ENCODE measurements around the gene GALNT2.

The GALNT2 gene

DNA sequence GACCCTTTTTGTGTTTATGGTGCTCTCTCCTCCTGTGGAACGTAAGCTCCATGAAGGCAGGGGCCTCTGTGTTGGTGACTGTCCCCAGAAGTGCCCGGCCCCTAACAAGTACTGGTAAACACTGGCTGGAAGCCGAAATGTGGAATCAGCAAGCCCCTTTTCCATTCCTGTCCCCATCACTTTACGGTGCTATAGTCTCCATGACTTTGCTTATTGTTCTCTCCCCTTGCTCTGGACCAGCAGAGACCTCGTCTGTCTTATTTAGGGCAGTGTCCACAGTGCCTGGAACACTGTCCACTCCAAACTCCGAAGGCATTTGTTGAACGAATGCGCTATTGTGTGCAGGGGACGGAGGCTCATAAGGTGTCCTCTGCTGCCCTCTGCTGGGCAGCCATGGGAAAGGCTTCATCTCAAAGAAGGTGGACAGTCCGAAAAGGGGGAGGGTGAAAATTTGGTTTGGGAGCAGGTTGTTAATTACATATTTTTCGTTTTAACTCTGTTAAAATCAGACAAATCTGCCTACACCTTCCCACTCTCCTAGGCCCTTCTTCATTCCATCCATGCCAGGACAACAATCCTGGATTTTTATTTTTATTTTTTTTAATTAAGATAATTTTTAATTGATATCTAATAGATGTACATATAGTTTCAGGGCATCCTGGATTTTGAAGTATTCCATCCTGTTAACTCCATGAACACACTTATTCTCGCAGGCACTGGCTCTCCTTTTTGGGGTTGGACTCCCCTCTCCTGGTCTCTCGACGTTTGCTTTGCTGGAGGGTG lies 243.5 kb downstream of the GALNT2 start:
- H3K36me3 ChIP-seq (ENCODE audit: control insufficient read depth, insufficient read depth, low read length): no peaks in the 10 kb centered on the region
- DNase-seq (ENCODE audit: extremely low read depth, insufficient read length): no peak
- peak; percentile 86 for TF ChIP-seq CTCF (IDR thresholded peaks at IDR 0.05; ENCODE audit: insufficient read depth, low read length, poor library complexity, severe bottlenecking)
- H3K27me3 ChIP-seq (replicated peaks; ENCODE audit: control insufficient read depth, insufficient read depth, low read length): no peaks in the 10 kb centered on the region; the same call in 1 of the 2 replicates
- no peak overlapping the region for H3K4me3 ChIP-seq (replicated peaks; ENCODE audit: low read depth, low read length)

GRCh38 chr1:230312676-230313075 lies 245.6 kb downstream of the GALNT2 start:
- Histone ChIP-seq H3K4me3 (replicated peaks; ENCODE audit: low read depth, low read length) (no peak overlapping the region), H3K36me3 (ENCODE audit: control insufficient read depth, insufficient read depth, low read length) (no peaks in the 10 kb centered on the region), H3K27me3 (replicated peaks; ENCODE audit: control insufficient read depth, insufficient read depth, low read length) (no peaks in the 10 kb centered on the region; the same call in 1 of the 2 replicates)
- no peak for DNase-seq (ENCODE audit: extremely low read depth, insufficient read length)
- TF ChIP-seq CTCF (IDR thresholded peaks at IDR 0.05; ENCODE audit: insufficient read depth, low read length, poor library complexity, severe bottlenecking): no peak

DNA sequence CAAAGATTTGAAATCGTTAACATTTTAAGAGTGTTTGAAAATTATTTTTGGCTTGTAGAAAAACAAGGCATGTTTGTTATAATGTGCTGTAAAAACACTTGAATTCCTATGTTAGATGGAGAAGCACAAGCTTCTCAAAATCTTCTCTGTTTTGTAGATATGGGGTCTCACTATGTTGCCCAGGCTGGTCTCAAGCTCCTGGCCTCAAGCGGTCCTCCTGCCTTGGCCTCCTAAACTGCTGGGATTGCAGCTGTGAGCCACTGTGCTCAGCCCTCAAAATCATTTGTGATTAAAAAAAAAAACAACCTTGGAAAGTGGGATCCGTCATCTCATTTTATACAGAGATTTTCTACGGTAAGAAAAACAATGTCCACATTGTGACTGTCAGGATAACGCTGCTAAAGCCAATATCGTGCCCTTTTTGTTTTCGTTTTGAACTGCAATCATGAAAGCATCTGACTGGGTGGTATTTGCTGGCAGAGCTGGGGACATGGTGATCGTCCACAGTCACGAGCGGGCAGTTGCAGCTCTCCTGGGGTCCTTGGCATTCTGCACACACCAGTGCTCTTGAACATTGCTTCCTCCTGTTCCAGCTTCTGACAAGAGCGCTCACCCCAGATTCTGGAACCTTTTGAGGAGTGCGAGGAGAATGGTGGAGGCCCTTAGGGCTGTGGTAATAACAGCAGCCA lies 246.6 kb downstream of the GALNT2 start:
- H3K4me3 ChIP-seq (replicated peaks; ENCODE audit: low read depth, low read length): no peak overlapping the region
- H3K27me3 ChIP-seq (replicated peaks; ENCODE audit: control insufficient read depth, insufficient read depth, low read length): no peaks in the 10 kb centered on the region; the same call in 1 of the 2 replicates
- DNase-seq (ENCODE audit: extremely low read depth, insufficient read length): no peak
- H3K36me3 ChIP-seq (ENCODE audit: control insufficient read depth, insufficient read depth, low read length): no peaks in the 10 kb centered on the region
- TF ChIP-seq CTCF (IDR thresholded peaks at IDR 0.05; ENCODE audit: insufficient read depth, low read length, poor library complexity, severe bottlenecking): no peak

DNA sequence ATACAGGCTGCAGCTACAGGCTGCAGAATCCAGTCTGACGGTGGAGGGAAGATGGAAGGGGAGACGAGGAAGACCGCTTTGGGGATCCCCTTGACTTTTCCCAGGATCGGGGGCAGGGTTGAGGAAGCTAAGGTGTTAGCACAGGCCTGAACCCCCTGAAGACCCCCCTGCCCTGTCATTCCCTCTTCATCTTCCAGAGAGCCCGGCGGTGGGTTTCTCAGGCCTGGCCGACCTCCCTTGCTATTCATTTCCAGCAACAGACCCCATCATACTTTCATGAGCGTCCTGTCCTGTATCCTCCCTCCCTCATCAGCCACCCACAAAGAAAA lies 247.1 kb downstream of the GALNT2 start:
- Histone ChIP-seq H3K36me3 (ENCODE audit: control insufficient read depth, insufficient read depth, low read length) (no peaks in the 10 kb centered on the region), H3K4me3 (replicated peaks; ENCODE audit: low read depth, low read length) (no peak overlapping the region), H3K27me3 (replicated peaks; ENCODE audit: control insufficient read depth, insufficient read depth, low read length) (no peaks in the 10 kb centered on the region; the same call in 1 of the 2 replicates)
- DNase-seq (ENCODE audit: extremely low read depth, insufficient read length): no peak
- no peak for TF ChIP-seq CTCF (IDR thresholded peaks at IDR 0.05; ENCODE audit: insufficient read depth, low read length, poor library complexity, severe bottlenecking)

GRCh38 chr1:230315099-230315498 lies 248.1 kb downstream of the GALNT2 start:
- peak; percentile 21 for TF ChIP-seq CTCF (IDR thresholded peaks at IDR 0.05; ENCODE audit: insufficient read depth, low read length, poor library complexity, severe bottlenecking)
- Histone ChIP-seq H3K36me3 (ENCODE audit: control insufficient read depth, insufficient read depth, low read length) (no peaks in the 10 kb centered on the region), H3K4me3 (replicated peaks; ENCODE audit: low read depth, low read length) (no peak overlapping the region), H3K27me3 (replicated peaks; ENCODE audit: control insufficient read depth, insufficient read depth, low read length) (no peaks in the 10 kb centered on the region; the same call in 1 of the 2 replicates)
- DNase-seq (ENCODE audit: extremely low read depth, insufficient read length): no peak
